Prostate gland (tissue), 2 donors: ENCODE data around the gene R3HDM2. TPM values are rescaled to one million over a fixed set of nuclear protein-coding genes. Genes with fewer than 3 reads are reported as not detected.

ENCODE experiments used
- DNase-seq: peaks from one replicate; pipeline ENCODE4 v3.0.0-alpha.2; 2019; ENCODE audit warnings: low spot score
- H3K27ac ChIP-seq, 2 donors: fragments of 200-600 bp; sonication (generic); 2 replicates each; pipeline ENCODE4 v1.5.1; 2017 to 2019
- H3K27me3 ChIP-seq: fragments of 200-600 bp; sonication (generic); replicated peaks from 2 replicates; pipeline ENCODE4 v1.5.1; 2019; ENCODE audit not compliant: insufficient read depth
- H3K36me3 ChIP-seq, 2 donors: fragments of 200-600 bp; sonication (generic); 1 replicate in 1 of 2; 2 replicates in 1 of 2; pipeline versions ENCODE4 v1.5.1 to v1.8.1; 2017 to 2019
- H3K4me1 ChIP-seq: fragments of 200-600 bp; sonication (generic); replicated peaks from 2 replicates; pipeline ENCODE4 v1.5.1; 2019
- H3K4me3 ChIP-seq, 2 donors: fragments of 200-600 bp; sonication (generic); 2 replicates each; pipeline ENCODE4 v1.5.1; 2017 to 2019
- H3K9me3 ChIP-seq: fragments of 200-600 bp; sonication (generic); 2 replicates; pipeline ENCODE4 v1.5.1; 2017
- POLR2A ChIP-seq: fragments of 450-650 bp; IDR thresholded peaks from one replicate; pipeline ENCODE4 v1.6.1; 2016; ENCODE audit warnings: antibody characterized with exemption, mild to moderate bottlenecking
- POLR2AphosphoS5 ChIP-seq: sonication (generic); formaldehyde crosslinking; IDR thresholded peaks from one replicate; pipeline ENCODE4 v1.6.1; 2017; ENCODE audit warnings: antibody characterized with exemption
- WGBS: methylation state at CpG from one replicate; pipeline ENCODE4 v1.1.5; 2018; 5-methylcytosine and 5-hydroxymethylcytosine counted together
- intact Hi-C: fragments of 100-400 bp; cut with DNase I; formaldehyde crosslinking; loops from one replicate; pipeline ENCODE4 v1.14.2; 2022
- total RNA-seq, 2 donors: library from RNA; depleted of rRNA; stranded (reverse); fragments of >200 nt; gene quantifications; one replicate each; pipeline ENCODE4 v1.1.0, GENCODE V29; 2016
- TF ChIP-seq, protein P1 (sequence below), 4 experiments: fragments of 200-600 bp in 2 of 4; fragments of 450-650 bp in 2 of 4; sonication (generic) in 2 of 4; IDR thresholded peaks; 1 replicate in 3 of 4; 2 replicates in 1 of 4; pipeline ENCODE4 v1.5.1; 2016 to 2019; ENCODE audit warnings: antibody characterized with exemption in 4 of 4, mild to moderate bottlenecking in 2 of 4, moderate library complexity in 2 of 4

R3HDM2 gene
- total RNA-seq, 2 donors from 2014 or later: 38.7 to 80.9 TPM

DNA sequence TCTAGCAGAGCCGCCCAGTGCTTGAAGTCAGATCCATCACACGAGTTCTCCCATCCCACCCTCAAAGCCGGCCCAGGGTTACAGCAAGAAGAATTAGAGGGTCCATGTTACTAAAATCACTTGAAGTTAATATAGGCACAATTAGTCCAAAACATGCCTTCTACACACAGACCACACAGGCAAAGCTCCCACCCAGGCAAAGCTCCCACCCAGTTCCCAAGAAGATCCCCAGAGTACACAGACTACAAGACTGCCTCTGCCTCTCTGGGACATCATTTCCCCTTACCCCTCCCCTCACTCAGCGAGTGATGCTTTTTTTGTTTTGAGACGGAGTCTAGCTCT lies 32.0 kb upstream of the R3HDM2 start:
- Histone ChIP-seq H3K27me3 (no peaks in the 10 kb centered on the region), H3K4me3 (no peak overlapping the region), H3K36me3 (no peaks in the 10 kb centered on the region), H3K27ac (peak overlapping the region; percentile 86 to 89), H3K4me1 (peaks cover 9% of the 10 kb centered on the region), H3K9me3 (no peaks in the 10 kb centered on the region)
- 27% methylated on average over 5 of the region's 5 CpGs for WGBS
- intact Hi-C loops: loop anchor here (10.0 kb wide), 1 partner anchor 162 kb away; no protein-coding TSS in a partner anchor
- DNase-seq: no peak
- no peak for TF ChIP-seq POLR2AphosphoS5
- TF ChIP-seq POLR2A: no peak
- TF ChIP-seq, protein P1, sequence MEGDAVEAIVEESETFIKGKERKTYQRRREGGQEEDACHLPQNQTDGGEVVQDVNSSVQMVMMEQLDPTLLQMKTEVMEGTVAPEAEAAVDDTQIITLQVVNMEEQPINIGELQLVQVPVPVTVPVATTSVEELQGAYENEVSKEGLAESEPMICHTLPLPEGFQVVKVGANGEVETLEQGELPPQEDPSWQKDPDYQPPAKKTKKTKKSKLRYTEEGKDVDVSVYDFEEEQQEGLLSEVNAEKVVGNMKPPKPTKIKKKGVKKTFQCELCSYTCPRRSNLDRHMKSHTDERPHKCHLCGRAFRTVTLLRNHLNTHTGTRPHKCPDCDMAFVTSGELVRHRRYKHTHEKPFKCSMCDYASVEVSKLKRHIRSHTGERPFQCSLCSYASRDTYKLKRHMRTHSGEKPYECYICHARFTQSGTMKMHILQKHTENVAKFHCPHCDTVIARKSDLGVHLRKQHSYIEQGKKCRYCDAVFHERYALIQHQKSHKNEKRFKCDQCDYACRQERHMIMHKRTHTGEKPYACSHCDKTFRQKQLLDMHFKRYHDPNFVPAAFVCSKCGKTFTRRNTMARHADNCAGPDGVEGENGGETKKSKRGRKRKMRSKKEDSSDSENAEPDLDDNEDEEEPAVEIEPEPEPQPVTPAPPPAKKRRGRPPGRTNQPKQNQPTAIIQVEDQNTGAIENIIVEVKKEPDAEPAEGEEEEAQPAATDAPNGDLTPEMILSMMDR (IDR thresholded peaks at IDR 0.05): no peak

- TF ChIP-seq, protein P1 (IDR thresholded peaks at IDR 0.05): peak; percentile 88 to 97 (median 94)
- TF ChIP-seq POLR2A (peak; percentile 50), POLR2AphosphoS5 (peak; percentile 79)
- Histone ChIP-seq H3K4me3 (peak overlapping the region; percentile 55 to 60), H3K36me3 (no peaks in the 10 kb centered on the region), H3K27ac (peak overlapping the region; percentile 86 to 89), H3K9me3 (no peaks in the 10 kb centered on the region), H3K27me3 (no peaks in the 10 kb centered on the region), H3K4me1 (peaks cover 9% of the 10 kb centered on the region)
- under 1% methylated on average over 21 of the region's 28 CpGs for WGBS
- intact Hi-C loops: loop anchor here (10.0 kb wide), 1 partner anchor 162 kb away; no protein-coding TSS in a partner anchor
- peak; percentile 82 for DNase-seq
Measured at GRCh38 chr12:57462251-57462911, 31.5 kb upstream of the R3HDM2 start.

- no peaks in the 10 kb centered on the region for H3K27me3 ChIP-seq
- H3K9me3 ChIP-seq: no peaks in the 10 kb centered on the region
- H3K4me1 ChIP-seq: peaks cover 9% of the 10 kb centered on the region
- WGBS: under 1% methylated on average over 9 of the region's 9 CpGs
- H3K4me3 ChIP-seq: peak overlapping the region; percentile 55 to 60
- DNase-seq: no peak
- H3K27ac ChIP-seq: peak overlapping the region; percentile 86 to 89
- TF ChIP-seq POLR2AphosphoS5 (no peak), POLR2A (no peak)
- TF ChIP-seq, protein P1 (IDR thresholded peaks at IDR 0.05): no peak
- no peaks in the 10 kb centered on the region for H3K36me3 ChIP-seq
- intact Hi-C loops: loop anchor here (10.0 kb wide), 1 partner anchor 163 kb away; no protein-coding TSS in a partner anchor
Measured at GRCh38 chr12:57461917-57462250, 31.0 kb upstream of the R3HDM2 start.

GRCh38 chr12:57461276-57461916 lies 30.6 kb upstream of the R3HDM2 start:
- WGBS: 2% methylated on average over 32 of the region's 32 CpGs
- intact Hi-C loops: loop anchor here (10.0 kb wide), 1 partner anchor 163 kb away; no protein-coding TSS in a partner anchor
- peak; percentile 41 for DNase-seq

More at GRCh38 chr12:57461276-57461916, 30.6 kb upstream of the R3HDM2 start:
- Histone ChIP-seq H3K27ac (peak overlapping the region; percentile 86 to 89), H3K36me3 (no peaks in the 10 kb centered on the region), H3K9me3 (no peaks in the 10 kb centered on the region), H3K4me1 (peaks cover 9% of the 10 kb centered on the region), H3K4me3 (peak overlapping the region; percentile 55 to 60), H3K27me3 (no peaks in the 10 kb centered on the region)
- TF ChIP-seq, protein P1 (IDR thresholded peaks at IDR 0.05): no peak
- TF ChIP-seq POLR2A (no peak), POLR2AphosphoS5 (no peak)
